Neutrophil (primary cell): ENCODE measurements around the gene C15orf62.

Experiments used
- H3K27ac ChIP-seq: fragments of 200-600 bp; sonication (generic); 2 replicates; pipeline ENCODE4 v1.5.1; 2016; ENCODE audit warnings: mild to moderate bottlenecking, moderate library complexity
- H3K27me3 ChIP-seq: fragments of 200-600 bp; sonication (generic); 2 replicates; pipeline ENCODE4 v1.6.0; 2016; ENCODE audit warnings: mild to moderate bottlenecking
- H3K36me3 ChIP-seq: fragments of 200-600 bp; sonication (generic); 2 replicates; pipeline ENCODE4 v1.5.1; 2017
- H3K4me1 ChIP-seq, 2 experiments: fragments of 200-600 bp in 1 of 2; sonication (generic) in 1 of 2; 1 replicate in 1 of 2; 2 replicates in 1 of 2; pipeline versions ENCODE4 v1.5.1 to v1.6.1; 2013 to 2016; ENCODE audit warnings: low read depth in 1 of 2, low read length in 1 of 2, mild to moderate bottlenecking in 1 of 2, moderate library complexity in 1 of 2; ENCODE audit not compliant: control insufficient read depth in 1 of 2, insufficient read depth in 1 of 2
- H3K4me3 ChIP-seq, 2 experiments: fragments of 200-600 bp in 1 of 2; sonication (generic) in 1 of 2; 1 replicate in 1 of 2; 2 replicates in 1 of 2; pipeline ENCODE4 v1.5.1; 2013 to 2016; ENCODE audit warnings: low read depth in 1 of 2, low read length in 1 of 2, mild to moderate bottlenecking in 1 of 2, moderate library complexity in 1 of 2
- H3K9me3 ChIP-seq: fragments of 200-600 bp; sonication (generic); 2 replicates; pipeline ENCODE4 v1.5.1; 2016
- CTCF ChIP-seq: fragments of 200-600 bp; sonication (generic); IDR thresholded peaks from 2 replicates; pipeline ENCODE4 v1.5.1; 2016; ENCODE audit warnings: antibody characterized with exemption

Gene C15orf62

GRCh38 chr15:40743921-40744814 lies 25.6 kb upstream of the C15orf62 start:
- no peak for TF ChIP-seq CTCF
- peaks cover 10 to 14% of the 10 kb centered on the region in 2 experiments for H3K4me1 ChIP-seq
- no peaks in the 10 kb centered on the region for H3K9me3 ChIP-seq
- H3K27ac ChIP-seq: no peak overlapping the region
- no peak overlapping the region for H3K4me3 ChIP-seq
- H3K36me3 ChIP-seq: peaks cover 44% of the 10 kb centered on the region
- no peaks in the 10 kb centered on the region for H3K27me3 ChIP-seq

GRCh38 chr15:40744815-40745152 lies 25.0 kb upstream of the C15orf62 start:
- no peaks in the 10 kb centered on the region for H3K27me3 ChIP-seq
- peaks cover 38% of the 10 kb centered on the region for H3K36me3 ChIP-seq
- peaks cover 10 to 14% of the 10 kb centered on the region in 2 experiments for H3K4me1 ChIP-seq
- no peak overlapping the region for H3K4me3 ChIP-seq
- no peaks in the 10 kb centered on the region for H3K9me3 ChIP-seq
- no peak for TF ChIP-seq CTCF
- H3K27ac ChIP-seq: no peak overlapping the region

GRCh38 chr15:40746916-40747418 lies 22.8 kb upstream of the C15orf62 start:
- peaks cover 39% of the 10 kb centered on the region for H3K36me3 ChIP-seq

GRCh38 chr15:40747685-40748631 lies 21.8 kb upstream of the C15orf62 start:
- Histone ChIP-seq H3K4me3 (no peak overlapping the region), H3K36me3 (peaks cover 33% of the 10 kb centered on the region), H3K27ac (peak overlapping the region; percentile 23), H3K4me1 (peaks cover 10 to 14% of the 10 kb centered on the region in 2 experiments), H3K9me3 (no peaks in the 10 kb centered on the region), H3K27me3 (no peaks in the 10 kb centered on the region)
- no peak for TF ChIP-seq CTCF

More at GRCh38 chr15:40746916-40747418, 22.8 kb upstream of the C15orf62 start:
- no peak for TF ChIP-seq CTCF
- Histone ChIP-seq H3K27ac (peak overlapping the region; percentile 4), H3K4me3 (no peak overlapping the region), H3K9me3 (no peaks in the 10 kb centered on the region), H3K4me1 (peaks cover 10 to 14% of the 10 kb centered on the region in 2 experiments), H3K27me3 (no peaks in the 10 kb centered on the region)

GRCh38 chr15:40749151-40749630 lies 20.6 kb upstream of the C15orf62 start:
- H3K36me3 ChIP-seq: peaks cover 23% of the 10 kb centered on the region
- H3K27me3 ChIP-seq: no peaks in the 10 kb centered on the region
- no peak for TF ChIP-seq CTCF
- H3K27ac ChIP-seq: no peak overlapping the region
- no peaks in the 10 kb centered on the region for H3K9me3 ChIP-seq
- H3K4me1 ChIP-seq: peaks cover 14 to 17% of the 10 kb centered on the region in 2 experiments
- H3K4me3 ChIP-seq: no peak overlapping the region
